T-cell (primary cell): Measurements from ENCODE around the gene CBLC. TPM values are rescaled to one million over a fixed set of nuclear protein-coding genes. Genes with fewer than 3 reads are reported as not detected.

ENCODE experiments used
- ATAC-seq, 4 experiments: fragments of 200-7000 bp in 3 of 4; fragments of 150-1000 bp in 1 of 4; cut with Tn5 transposase; replicated peaks in 1 of 4; 1 replicate in 3 of 4; 2 replicates in 1 of 4; pipeline ENCODE4 v1.10.0; 2021; ENCODE audit warnings: moderate library complexity in 3 of 4, mild to moderate bottlenecking in 2 of 4, moderate number of reproducible peaks in 1 of 4
- CTCF ChIA-PET, 2 donors: fragments of 300-600 bp; sonication (Branson Sonifier 250); formaldehyde crosslinking; loops; one replicate each; lab custom pipeline; 2022; ENCODE audit warnings: antibody characterized with exemption in 2 of 2; lab: Charles Lee
- POLR2A ChIA-PET, 2 donors: fragments of 300-600 bp; sonication (Branson Sonifier 250); formaldehyde crosslinking; loops; one replicate each; lab custom pipeline; 2022; ENCODE audit warnings: antibody characterized with exemption in 2 of 2; lab: Charles Lee
- DNase-seq, 35 experiments: peaks; one replicate each; pipeline versions ENCODE4 v3.0.0 to v3.0.0-alpha.2; 2013 to 2023
- H3K27ac ChIP-seq: one replicate; pipeline ENCODE4 v1.5.1; 2013; ENCODE audit warnings: low read length
- H3K27me3 ChIP-seq, 2 experiments: replicated peaks in 1 of 2; 1 replicate in 1 of 2; 2 replicates in 1 of 2; pipeline versions ENCODE4 v1.6.1 to v1.7.0; 2013; ENCODE audit warnings: low read length in 1 of 2, mixed read lengths in 1 of 2; ENCODE audit not compliant: control insufficient read depth in 2 of 2, insufficient read depth in 2 of 2; ENCODE audit errors: extremely low read depth in 1 of 2
- H3K36me3 ChIP-seq, 2 donors: 1 replicate in 1 of 2; 2 replicates in 1 of 2; pipeline versions ENCODE4 v1.6.1 to v1.7.0; 2013; ENCODE audit warnings: low read length in 1 of 2; ENCODE audit not compliant: control insufficient read depth in 2 of 2, insufficient read depth in 1 of 2; ENCODE audit errors: extremely low read depth in 1 of 2
- H3K4me1 ChIP-seq, 2 experiments: 1 replicate in 1 of 2; 2 replicates in 1 of 2; pipeline versions ENCODE4 v1.6.1 to v1.7.0; 2013; ENCODE audit warnings: low read length in 2 of 2, mixed read lengths in 1 of 2; ENCODE audit not compliant: insufficient read depth in 2 of 2, control insufficient read depth in 1 of 2; ENCODE audit errors: extremely low read depth in 1 of 2
- H3K4me3 ChIP-seq, 2 donors: 1 replicate in 1 of 2; 2 replicates in 1 of 2; pipeline versions ENCODE4 v1.5.1 to v1.7.0; 2013; ENCODE audit warnings: mild to moderate bottlenecking in 2 of 2, low read length in 1 of 2, moderate library complexity in 1 of 2; ENCODE audit not compliant: control insufficient read depth in 1 of 2; ENCODE audit errors: extremely low read depth in 1 of 2
- H3K9me3 ChIP-seq: 2 replicates; pipeline ENCODE4 v1.7.0; 2013
- H3K27ac Mint-ChIP-seq, 2 donors: one replicate each; pipeline ENCODE4 v1.8.0; 2020 to 2021; ENCODE audit warnings: mild to moderate bottlenecking in 2 of 2, mixed read lengths in 2 of 2
- H3K27me3 Mint-ChIP-seq, 2 donors: one replicate each; pipeline ENCODE4 v1.8.0; 2021 to 2022; ENCODE audit warnings: mixed read lengths in 2 of 2
- H3K36me3 Mint-ChIP-seq: one replicate; pipeline ENCODE4 v1.8.0; 2021; ENCODE audit warnings: mixed read lengths
- H3K4me1 Mint-ChIP-seq, 3 donors: one replicate each; pipeline ENCODE4 v1.8.0; 2020 to 2022; ENCODE audit warnings: mixed read lengths in 3 of 3, mild to moderate bottlenecking in 1 of 3
- H3K4me3 Mint-ChIP-seq, 3 donors: one replicate each; pipeline ENCODE4 v1.8.0; 2020 to 2022; ENCODE audit warnings: mild to moderate bottlenecking in 3 of 3, mixed read lengths in 3 of 3, moderate library complexity in 3 of 3
- H3K9me3 Mint-ChIP-seq, 3 donors: one replicate each; pipeline ENCODE4 v1.8.0; 2020 to 2022; ENCODE audit warnings: mixed read lengths in 3 of 3
- WGBS: methylation state at CpG from one replicate; pipeline ENCODE4 v1.1.5; 2013; ENCODE audit warnings: missing lambda C conversion rate; ENCODE audit not compliant: insufficient coverage; 5-methylcytosine and 5-hydroxymethylcytosine counted together
- total RNA-seq, 35 experiments: library from RNA in 6 of 35; stranded (reverse) in 6 of 35; fragments of 120-200 nt in 1 of 35; gene quantifications; one replicate each; pipeline versions ENCODE4 v1.2.1 to v1.2.4 and lab custom pipeline; 2013 to 2026

CBLC gene
- total RNA-seq, 5 donors from 2014 or later (not counting 1 experiment from before 2014, with no cell fraction given), result 0.25 to 0.30 TPM; not detected in 3

DNA sequence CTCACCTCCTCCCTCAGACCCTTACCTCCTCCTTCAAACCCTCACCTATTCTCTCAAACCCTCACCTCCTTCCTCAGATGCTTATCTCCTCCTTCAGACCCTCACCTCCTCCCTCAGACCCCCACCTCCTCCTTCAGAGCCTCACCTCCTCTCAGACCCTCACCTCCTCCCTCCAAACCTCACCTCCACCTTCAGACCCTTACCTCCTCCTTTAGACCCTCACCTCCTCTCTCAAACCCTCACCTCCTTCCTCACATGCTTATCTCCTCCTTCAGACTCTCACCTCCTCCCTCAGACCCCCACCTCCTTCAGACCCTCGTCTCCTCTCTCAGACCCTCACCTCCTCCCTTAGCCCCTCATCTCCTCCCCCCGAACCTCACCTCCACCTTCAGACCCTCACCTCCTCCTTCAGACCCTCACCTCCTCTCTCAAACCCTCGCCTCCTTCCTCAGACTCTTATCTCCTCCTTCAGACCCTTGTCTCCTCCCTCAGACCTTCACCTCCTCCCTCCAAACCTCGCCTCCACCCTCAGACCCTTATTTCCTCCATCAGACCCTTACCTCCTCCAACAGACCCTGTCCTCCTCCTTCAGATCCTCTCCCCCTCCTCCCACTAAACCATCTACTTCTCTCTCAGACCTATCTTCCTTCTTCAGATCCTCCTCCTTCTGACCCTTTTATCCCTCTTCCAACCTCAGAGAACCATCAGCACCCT lies 31.6 kb upstream of the CBLC start:
- Histone ChIP-seq H3K36me3 (peaks cover 0 to 1% of the 10 kb centered on the region in 2 donors), H3K9me3 (no peaks in the 10 kb centered on the region), H3K4me3 (no peak overlapping the region), H3K27me3 (no peaks in the 10 kb centered on the region), H3K4me1 (peaks cover 4 to 48% of the 10 kb centered on the region in 2 experiments), H3K27ac (peak overlapping the region; percentile 98)
- Mint-ChIP-seq H3K27ac (peak overlapping the region; percentile 73 to 87), H3K4me3 (peak overlapping the region; percentile 50 to 92 (median 62)), H3K36me3 (peaks cover 3% of the 10 kb centered on the region), H3K9me3 (no peaks in the 10 kb centered on the region), H3K4me1 (peaks cover 40 to 50% (median 47%) of the 10 kb centered on the region in 3 donors), H3K27me3 (no peaks in the 10 kb centered on the region)
- ATAC-seq (no peak), DNase-seq (no peak)
- 83% methylated on average over 4 of the region's 4 CpGs for WGBS
- CTCF ChIA-PET, result no interaction called here
- POLR2A ChIA-PET, result no interaction called here

DNA sequence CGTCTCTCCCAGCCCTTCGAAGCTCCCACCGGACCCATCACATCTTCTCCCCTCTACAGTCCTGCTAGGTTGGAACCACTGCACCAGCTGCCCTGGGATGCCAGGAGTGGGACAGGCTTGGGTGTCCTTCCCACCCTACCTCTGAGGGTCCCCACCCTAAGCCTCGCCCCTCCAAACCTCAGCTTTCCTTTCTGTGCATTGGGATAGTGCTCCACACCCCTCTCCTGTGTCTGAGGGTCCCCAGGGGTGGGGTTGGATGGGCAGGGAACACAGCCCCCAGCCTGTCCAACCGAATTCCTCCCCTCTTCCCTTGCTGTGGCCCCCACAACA lies 31.1 kb upstream of the CBLC start:
- no peak overlapping the region for H3K4me3 ChIP-seq
- no peak for ATAC-seq
- peak overlapping the region; percentile 73 to 87 for H3K27ac Mint-ChIP-seq
- ChIA-PET CTCF (no interaction called here), POLR2A (no interaction called here)
- peaks cover 43 to 55% (median 50%) of the 10 kb centered on the region in 3 donors for H3K4me1 Mint-ChIP-seq
- WGBS, result 100% methylated on average over 3 of the region's 5 CpGs
- peaks cover 0 to 6% of the 10 kb centered on the region in 2 donors for H3K36me3 ChIP-seq
- H3K9me3 Mint-ChIP-seq, result no peaks in the 10 kb centered on the region
- H3K9me3 ChIP-seq, result no peaks in the 10 kb centered on the region
- H3K36me3 Mint-ChIP-seq, result peaks cover 3% of the 10 kb centered on the region
- no peaks in the 10 kb centered on the region for H3K27me3 ChIP-seq
- H3K27me3 Mint-ChIP-seq, result no peaks in the 10 kb centered on the region
- peak overlapping the region; percentile 98 for H3K27ac ChIP-seq
- H3K4me3 Mint-ChIP-seq, result peak overlapping the region; percentile 71 to 92 (median 78)
- H3K4me1 ChIP-seq, result peaks cover 4 to 51% of the 10 kb centered on the region in 2 experiments
- no peak for DNase-seq

DNA sequence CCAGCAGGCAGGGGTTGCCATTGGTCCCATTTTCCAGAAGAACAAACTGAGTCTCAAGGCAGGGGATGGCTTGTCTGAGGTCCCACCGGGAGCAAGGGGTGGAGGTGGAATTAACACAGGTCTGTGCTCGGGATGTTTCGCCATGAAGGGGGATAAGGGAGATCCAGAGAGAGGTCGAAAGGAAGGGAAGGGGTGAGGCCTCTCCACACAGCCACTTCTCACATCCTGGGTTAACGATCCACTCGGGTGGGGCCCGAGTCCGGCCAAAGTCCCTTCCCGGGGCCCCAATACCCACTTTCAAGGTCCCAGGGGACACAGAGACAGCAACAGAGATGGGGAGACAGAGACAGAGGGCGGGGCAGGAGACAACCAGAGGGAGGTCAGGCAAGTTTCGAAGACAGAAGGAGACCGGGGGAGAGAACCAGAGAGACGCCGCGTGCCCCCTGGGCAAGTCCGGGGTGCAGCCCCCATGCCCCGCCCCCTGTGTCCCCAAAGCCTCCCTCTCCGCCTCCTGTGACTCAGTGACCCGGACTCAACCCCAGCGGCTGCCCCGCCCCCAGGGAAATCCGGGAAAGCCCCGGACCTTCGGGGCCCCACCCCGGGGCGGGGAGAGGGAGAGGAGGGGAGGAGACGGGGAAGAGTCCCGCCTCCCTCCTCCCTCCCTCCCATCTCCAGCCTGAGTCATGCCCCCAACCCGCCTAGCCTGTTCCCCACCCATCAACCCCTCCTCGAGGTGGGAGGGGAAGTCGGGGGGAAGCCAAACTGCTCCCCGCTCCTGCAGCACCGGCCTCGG lies 30.5 kb upstream of the CBLC start:
- Mint-ChIP-seq H3K4me3 (peak overlapping the region; percentile 90 to 92 (median 91)), H3K27me3 (no peaks in the 10 kb centered on the region), H3K9me3 (no peaks in the 10 kb centered on the region), H3K4me1 (peaks cover 48 to 61% (median 53%) of the 10 kb centered on the region in 3 donors), H3K36me3 (peaks cover 3% of the 10 kb centered on the region), H3K27ac (peak overlapping the region; percentile 93 to 95)
- POLR2A ChIA-PET, result no interaction called here
- Histone ChIP-seq H3K27ac (peak overlapping the region; percentile 98), H3K27me3 (no peaks in the 10 kb centered on the region), H3K36me3 (peaks cover 0 to 6% of the 10 kb centered on the region in 2 donors), H3K4me3 (peak overlapping the region; percentile 41 to 67), H3K4me1 (peaks cover 4 to 51% of the 10 kb centered on the region in 2 experiments), H3K9me3 (no peaks in the 10 kb centered on the region)
- CTCF ChIA-PET, result no interaction called here
- peak; percentile 57 to 94 (median 81) for DNase-seq
- ATAC-seq, result peak; percentile 71 to 82 (median 75)
- 8% methylated on average over 6 of the region's 34 CpGs for WGBS

DNA sequence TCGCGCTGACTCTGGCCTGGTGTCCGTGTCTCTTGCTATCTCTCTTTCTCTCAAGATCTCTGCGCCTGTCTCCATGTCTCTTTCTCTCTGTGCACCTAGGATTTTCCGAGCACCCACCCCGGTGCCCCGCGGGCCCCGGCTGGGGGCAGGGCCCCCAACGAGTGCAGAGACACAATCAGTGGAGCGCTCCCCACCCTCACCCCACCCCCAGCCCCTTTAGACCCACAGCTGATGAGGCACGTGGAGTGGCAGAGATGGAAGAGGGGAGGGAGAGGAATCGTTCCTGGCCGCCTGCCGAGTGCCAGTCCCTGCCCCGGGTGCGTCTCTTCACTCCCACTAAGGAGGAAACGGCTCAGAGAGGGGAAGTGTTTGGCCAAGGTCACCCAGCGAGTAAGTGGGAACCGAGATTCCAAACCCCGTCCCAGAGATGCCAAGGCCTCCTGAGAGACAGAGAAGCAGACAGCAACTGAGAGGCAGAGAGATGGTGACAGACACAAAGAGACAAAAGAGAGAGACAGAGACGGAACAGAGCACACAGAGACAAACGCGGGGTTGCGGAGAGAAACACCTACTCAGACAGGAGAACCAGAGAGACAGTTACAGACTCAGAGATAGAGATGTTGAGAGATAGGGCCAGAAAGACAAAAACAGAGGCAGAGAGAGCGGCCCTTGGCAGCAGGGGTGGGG lies 29.8 kb upstream of the CBLC start:
- WGBS, result 0% methylated on average over 7 of the region's 26 CpGs
- CTCF ChIA-PET, result no interaction called here

DNA sequence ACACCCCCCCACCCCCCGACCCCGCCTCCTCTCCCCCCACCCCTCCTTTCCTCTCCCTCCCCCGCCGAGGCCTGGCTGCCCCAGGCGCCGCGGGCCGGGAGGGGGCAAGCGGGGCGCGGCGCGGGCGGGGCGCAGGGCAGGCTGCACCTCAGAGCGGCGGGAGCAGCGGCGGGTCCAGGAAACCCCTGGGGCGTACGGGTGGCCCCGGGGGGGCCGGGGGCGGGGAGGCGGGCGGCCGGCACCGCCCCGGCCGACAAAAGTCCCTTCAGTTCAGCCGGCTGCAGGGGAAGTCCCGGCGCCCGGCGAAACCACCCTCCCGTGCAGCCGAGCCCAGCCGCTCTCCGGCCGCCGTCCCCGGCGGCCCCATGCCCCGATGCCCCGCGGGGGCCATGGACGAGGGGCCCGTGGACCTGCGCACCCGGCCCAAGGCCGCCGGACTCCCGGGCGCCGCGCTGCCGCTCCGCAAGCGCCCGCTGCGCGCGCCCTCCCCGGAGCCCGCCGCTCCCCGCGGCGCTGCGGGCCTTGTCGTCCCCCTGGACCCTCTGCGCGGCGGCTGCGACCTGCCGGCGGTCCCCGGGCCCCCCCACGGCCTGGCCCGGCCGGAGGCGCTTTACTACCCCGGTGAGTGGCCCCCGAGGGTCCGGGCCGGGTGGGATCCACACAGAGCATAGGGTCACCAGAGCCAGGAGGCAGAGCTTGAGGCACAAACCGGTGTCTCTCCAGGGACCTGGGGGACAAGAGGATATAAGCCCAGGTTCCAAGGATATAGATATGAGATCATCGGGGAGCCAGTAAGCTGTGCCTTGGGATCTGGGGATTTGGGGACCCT lies 29.1 kb upstream of the CBLC start, which contains the start of gene BCL3:
TSS of gene BCL3 (plus strand) at position 283 of the 829 bp plus-strand sequence. CDS start at position 366, 83 bp downstream.
- Histone ChIP-seq H3K4me3 (peak within 1 kb of the TSS; percentile 52 to 67), H3K9me3 (no peaks in the 10 kb centered on the region), H3K27me3 (no peaks in the 10 kb centered on the region), H3K27ac (peak within 1 kb of the TSS; percentile 98), H3K4me1 (peaks cover 10 to 63% of the 10 kb centered on the region in 2 experiments), H3K36me3 (peaks cover 0 to 8% of the 10 kb centered on the region in 2 donors)
- peaks cover 55 to 75% (median 59%) of the 10 kb centered on the region in 3 donors for H3K4me1 Mint-ChIP-seq
- ChIA-PET CTCF (interaction anchor here in 1 of 2 donors (0.6 kb wide), 1 partner anchor 31 kb away, joined by 8 read pairs; no protein-coding TSS in a partner anchor), POLR2A (no interaction called here)
- DNase-seq, result peak in 34 of 35 experiments; percentile 54 to 90 (median 68)
- ATAC-seq, result peak; percentile 39 to 56 (median 42)
- under 1% methylated on average over 84 of the region's 88 CpGs for WGBS
- peak within 1 kb of the TSS; percentile 93 to 95 for H3K27ac Mint-ChIP-seq
- H3K4me3 Mint-ChIP-seq, result peak within 1 kb of the TSS; percentile 90 to 92 (median 91)
- no peaks in the 10 kb centered on the region for H3K27me3 Mint-ChIP-seq
- no peaks in the 10 kb centered on the region for H3K9me3 Mint-ChIP-seq
- H3K36me3 Mint-ChIP-seq, result peaks cover 6% of the 10 kb centered on the region

More for the DNA sequence above, 29.8 kb upstream of the CBLC start:
- peak; percentile 14 to 41 (median 28) for ATAC-seq
- Histone ChIP-seq H3K4me1 (peaks cover 8 to 59% of the 10 kb centered on the region in 2 experiments), H3K27me3 (no peaks in the 10 kb centered on the region), H3K36me3 (peaks cover 0 to 8% of the 10 kb centered on the region in 2 donors), H3K9me3 (no peaks in the 10 kb centered on the region), H3K4me3 (peak overlapping the region; percentile 41 to 67), H3K27ac (peak overlapping the region; percentile 98)
- peaks cover 6% of the 10 kb centered on the region for H3K36me3 Mint-ChIP-seq
- no peaks in the 10 kb centered on the region for H3K27me3 Mint-ChIP-seq
- DNase-seq, result peak in 10 of 35 experiments; percentile 9 to 42 (median 29)
- POLR2A ChIA-PET, result no interaction called here
- no peaks in the 10 kb centered on the region for H3K9me3 Mint-ChIP-seq
- H3K27ac Mint-ChIP-seq, result peak overlapping the region; percentile 93 to 95
- peak overlapping the region; percentile 90 to 92 (median 91) for H3K4me3 Mint-ChIP-seq
- peaks cover 52 to 68% (median 57%) of the 10 kb centered on the region in 3 donors for H3K4me1 Mint-ChIP-seq
